Breast epithelium (tissue), 3 donors: ENCODE results near the gene RPP21.

Experiments used
- POLR2A ChIP-seq: fragments of 450-650 bp; IDR thresholded peaks from one replicate; pipeline ENCODE4 v1.6.1; 2016; ENCODE audit warnings: antibody characterized with exemption, mild to moderate bottlenecking, moderate library complexity
- TF ChIP-seq, protein P1 (sequence below), 3 donors: fragments of 450-650 bp; IDR thresholded peaks; one replicate each; pipeline ENCODE4 v1.5.1; 2016 to 2017; ENCODE audit warnings: antibody characterized with exemption in 3 of 3, mild to moderate bottlenecking in 3 of 3, moderate library complexity in 3 of 3

DNA sequence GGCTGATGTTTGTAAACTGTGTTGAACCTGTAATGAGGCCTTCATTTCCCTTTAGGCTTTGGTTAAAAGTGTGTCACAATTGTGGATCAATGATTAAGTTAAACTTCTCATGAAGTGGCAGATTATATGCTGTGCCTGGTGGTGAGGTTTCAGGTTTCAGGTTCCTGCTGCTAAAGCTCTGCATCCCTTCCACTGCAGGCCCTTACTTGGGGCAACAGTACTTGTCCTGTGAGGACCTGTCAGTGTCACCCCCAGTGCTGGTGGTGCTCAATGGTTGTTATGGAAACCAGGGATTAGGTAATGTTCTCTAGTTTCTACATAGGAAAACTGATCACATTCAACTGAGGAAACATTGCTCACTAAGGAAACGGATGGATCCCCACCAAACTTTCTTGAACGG, 18.5 kb downstream of the RPP21 start:
- TF ChIP-seq, protein P1, sequence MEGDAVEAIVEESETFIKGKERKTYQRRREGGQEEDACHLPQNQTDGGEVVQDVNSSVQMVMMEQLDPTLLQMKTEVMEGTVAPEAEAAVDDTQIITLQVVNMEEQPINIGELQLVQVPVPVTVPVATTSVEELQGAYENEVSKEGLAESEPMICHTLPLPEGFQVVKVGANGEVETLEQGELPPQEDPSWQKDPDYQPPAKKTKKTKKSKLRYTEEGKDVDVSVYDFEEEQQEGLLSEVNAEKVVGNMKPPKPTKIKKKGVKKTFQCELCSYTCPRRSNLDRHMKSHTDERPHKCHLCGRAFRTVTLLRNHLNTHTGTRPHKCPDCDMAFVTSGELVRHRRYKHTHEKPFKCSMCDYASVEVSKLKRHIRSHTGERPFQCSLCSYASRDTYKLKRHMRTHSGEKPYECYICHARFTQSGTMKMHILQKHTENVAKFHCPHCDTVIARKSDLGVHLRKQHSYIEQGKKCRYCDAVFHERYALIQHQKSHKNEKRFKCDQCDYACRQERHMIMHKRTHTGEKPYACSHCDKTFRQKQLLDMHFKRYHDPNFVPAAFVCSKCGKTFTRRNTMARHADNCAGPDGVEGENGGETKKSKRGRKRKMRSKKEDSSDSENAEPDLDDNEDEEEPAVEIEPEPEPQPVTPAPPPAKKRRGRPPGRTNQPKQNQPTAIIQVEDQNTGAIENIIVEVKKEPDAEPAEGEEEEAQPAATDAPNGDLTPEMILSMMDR (IDR thresholded peaks at IDR 0.05) = no peak
- no peak for TF ChIP-seq POLR2A
